Gastrocnemius medialis (tissue), 4 donors: ENCODE results near the gene RIOX2.

Experiments
- CTCF ChIP-seq, 5 experiments: fragments of 450-650 bp in 3 of 5; fragments of 200-600 bp in 2 of 5; sonication (generic) in 2 of 5; IDR thresholded peaks in 4 of 5; conservative IDR thresholded peaks in 1 of 5; 1 replicate in 4 of 5; 2 replicates in 1 of 5; pipeline ENCODE4 v1.5.1; 2016 to 2019; ENCODE audit warnings: antibody characterized with exemption in 5 of 5, mild to moderate bottlenecking in 3 of 5, moderate library complexity in 3 of 5
- POLR2A ChIP-seq, 2 donors: fragments of 450-650 bp; IDR thresholded peaks; one replicate each; pipeline ENCODE4 v1.6.1; 2017; ENCODE audit warnings: antibody characterized with exemption in 2 of 2, mild to moderate bottlenecking in 2 of 2, moderate library complexity in 2 of 2

- no peak for TF ChIP-seq CTCF (IDR thresholded peaks at IDR 0.05 in 4 of 5, conservative IDR thresholded peaks at IDR 0.05 in 1 of 5)
- TF ChIP-seq POLR2A (IDR thresholded peaks at IDR 0.05), result no peak
Observed at GRCh38 chr3:97969541-97969940, 2.7 kb downstream of the RIOX2 start.
